ENCODE measurements around the gene PAPPA2.

PAPPA2 gene

DNA sequence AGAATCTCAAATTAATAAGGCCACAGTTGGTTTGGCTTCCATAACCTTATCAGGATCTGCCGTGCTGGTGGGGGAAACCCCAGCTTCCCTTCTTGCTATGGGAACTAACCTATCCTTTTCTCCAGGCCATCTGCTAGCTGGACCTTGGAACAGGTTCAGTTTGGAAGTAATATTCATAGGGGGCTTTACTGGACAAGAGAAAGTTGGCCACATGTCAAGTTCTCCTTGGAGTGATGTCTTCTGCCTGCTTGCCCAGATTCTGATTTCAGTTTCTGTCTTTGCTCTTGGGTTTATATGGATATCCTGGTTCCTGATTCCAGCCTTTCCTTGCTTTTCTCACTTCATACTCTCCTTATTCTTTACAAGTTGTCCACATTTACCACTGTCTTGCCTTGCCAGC, 421.9 kb downstream of the PAPPA2 start:
- H3K4me3 ChIP-seq (ENCODE audit: low read depth, low read length): no peak overlapping the region
- in situ Hi-C loops (cut with HindIII; ENCODE audit: low sequenced_read_pairs): no loop called here
- no peak for DNase-seq (ENCODE audit: low read depth)
- TF ChIP-seq, protein P1, sequence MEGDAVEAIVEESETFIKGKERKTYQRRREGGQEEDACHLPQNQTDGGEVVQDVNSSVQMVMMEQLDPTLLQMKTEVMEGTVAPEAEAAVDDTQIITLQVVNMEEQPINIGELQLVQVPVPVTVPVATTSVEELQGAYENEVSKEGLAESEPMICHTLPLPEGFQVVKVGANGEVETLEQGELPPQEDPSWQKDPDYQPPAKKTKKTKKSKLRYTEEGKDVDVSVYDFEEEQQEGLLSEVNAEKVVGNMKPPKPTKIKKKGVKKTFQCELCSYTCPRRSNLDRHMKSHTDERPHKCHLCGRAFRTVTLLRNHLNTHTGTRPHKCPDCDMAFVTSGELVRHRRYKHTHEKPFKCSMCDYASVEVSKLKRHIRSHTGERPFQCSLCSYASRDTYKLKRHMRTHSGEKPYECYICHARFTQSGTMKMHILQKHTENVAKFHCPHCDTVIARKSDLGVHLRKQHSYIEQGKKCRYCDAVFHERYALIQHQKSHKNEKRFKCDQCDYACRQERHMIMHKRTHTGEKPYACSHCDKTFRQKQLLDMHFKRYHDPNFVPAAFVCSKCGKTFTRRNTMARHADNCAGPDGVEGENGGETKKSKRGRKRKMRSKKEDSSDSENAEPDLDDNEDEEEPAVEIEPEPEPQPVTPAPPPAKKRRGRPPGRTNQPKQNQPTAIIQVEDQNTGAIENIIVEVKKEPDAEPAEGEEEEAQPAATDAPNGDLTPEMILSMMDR (IDR thresholded peaks at IDR 0.05; ENCODE audit: low read depth, low read length, missing control alignments): no peak

DNA sequence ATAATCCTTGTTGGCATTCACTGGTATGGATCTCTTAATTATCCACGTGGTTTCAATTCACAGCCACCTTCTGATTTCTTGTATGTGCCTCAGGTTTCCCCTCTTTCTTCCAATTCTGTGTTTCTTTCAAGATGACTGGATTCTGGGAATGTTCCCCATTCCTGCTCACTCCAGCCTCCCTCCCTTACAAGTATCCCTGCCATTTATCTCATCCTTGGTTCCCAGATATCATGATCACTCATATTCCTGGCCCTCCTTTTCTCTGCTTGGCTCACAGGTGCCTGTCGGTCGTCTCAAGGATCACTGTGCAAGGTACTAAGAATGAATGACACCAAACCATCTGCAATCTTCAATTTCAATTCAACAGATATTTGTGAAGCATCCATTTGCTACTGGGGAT, 422.4 kb downstream of the PAPPA2 start:
- in situ Hi-C loops (cut with HindIII; ENCODE audit: low sequenced_read_pairs): no loop called here
- no peak for DNase-seq (ENCODE audit: low read depth)
- TF ChIP-seq, protein P1 (IDR thresholded peaks at IDR 0.05; ENCODE audit: low read depth, low read length, missing control alignments): no peak

DNA sequence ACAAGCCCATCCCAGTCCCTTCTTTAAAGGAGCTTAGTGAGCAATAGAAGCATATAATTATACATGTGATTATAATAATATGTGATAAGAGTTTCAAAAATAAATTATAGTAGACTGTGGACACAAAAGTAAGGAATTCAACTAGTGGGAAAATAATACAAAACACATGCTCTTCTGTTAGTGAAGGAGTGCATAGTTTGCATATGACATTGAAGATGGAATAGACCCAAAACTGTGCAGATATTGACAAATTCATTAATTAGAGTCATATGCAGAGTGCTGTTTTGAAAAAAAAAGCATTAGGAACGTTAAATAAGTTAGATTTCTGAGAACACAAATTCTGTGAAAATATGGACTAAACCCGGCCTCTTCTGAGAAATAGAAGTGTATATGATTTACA, 422.8 kb downstream of the PAPPA2 start:
- in situ Hi-C loops (cut with HindIII; ENCODE audit: low sequenced_read_pairs): no loop called here
- TF ChIP-seq, protein P1 (IDR thresholded peaks at IDR 0.05; ENCODE audit: low read depth, low read length, missing control alignments): no peak
- H3K4me3 ChIP-seq (ENCODE audit: low read depth, low read length): no peak overlapping the region

More for the DNA sequence above, 422.4 kb downstream of the PAPPA2 start:
- no peak overlapping the region for H3K4me3 ChIP-seq (ENCODE audit: low read depth, low read length)

DNA sequence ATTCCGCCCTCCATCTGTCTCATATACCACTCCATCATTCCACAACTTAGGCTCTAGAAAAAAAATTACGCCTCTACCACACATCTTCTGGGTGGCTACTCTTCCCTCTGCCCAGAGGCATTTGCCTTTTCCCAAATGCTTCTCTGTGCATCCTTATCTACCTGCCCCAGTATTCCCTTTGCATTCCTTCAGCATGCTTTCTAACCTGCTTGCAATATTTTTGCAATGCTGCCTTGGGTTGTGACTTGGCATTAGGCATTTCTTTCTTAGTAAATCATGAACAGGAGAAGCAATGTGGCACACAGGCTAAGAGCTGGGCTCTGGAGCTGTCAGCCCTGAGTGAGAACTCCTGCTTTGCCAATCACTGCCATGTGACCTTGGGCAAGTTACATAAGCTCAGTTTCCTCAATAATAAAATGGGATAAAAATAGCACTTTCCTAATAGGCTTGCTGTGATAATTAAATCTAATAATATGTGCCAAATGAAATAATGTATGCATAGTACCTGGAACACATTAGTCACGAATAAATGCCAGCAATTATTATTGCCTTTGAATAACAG, 425.6 kb downstream of the PAPPA2 start:
- DNase-seq (ENCODE audit: low read depth): no peak
- in situ Hi-C loops (cut with HindIII; ENCODE audit: low sequenced_read_pairs): no loop called here
- TF ChIP-seq, protein P1 (IDR thresholded peaks at IDR 0.05; ENCODE audit: low read depth, low read length, missing control alignments): no peak
- H3K4me3 ChIP-seq (ENCODE audit: low read depth, low read length): no peak overlapping the region

More for the DNA sequence above, 422.8 kb downstream of the PAPPA2 start:
- DNase-seq (ENCODE audit: low read depth): no peak

DNA sequence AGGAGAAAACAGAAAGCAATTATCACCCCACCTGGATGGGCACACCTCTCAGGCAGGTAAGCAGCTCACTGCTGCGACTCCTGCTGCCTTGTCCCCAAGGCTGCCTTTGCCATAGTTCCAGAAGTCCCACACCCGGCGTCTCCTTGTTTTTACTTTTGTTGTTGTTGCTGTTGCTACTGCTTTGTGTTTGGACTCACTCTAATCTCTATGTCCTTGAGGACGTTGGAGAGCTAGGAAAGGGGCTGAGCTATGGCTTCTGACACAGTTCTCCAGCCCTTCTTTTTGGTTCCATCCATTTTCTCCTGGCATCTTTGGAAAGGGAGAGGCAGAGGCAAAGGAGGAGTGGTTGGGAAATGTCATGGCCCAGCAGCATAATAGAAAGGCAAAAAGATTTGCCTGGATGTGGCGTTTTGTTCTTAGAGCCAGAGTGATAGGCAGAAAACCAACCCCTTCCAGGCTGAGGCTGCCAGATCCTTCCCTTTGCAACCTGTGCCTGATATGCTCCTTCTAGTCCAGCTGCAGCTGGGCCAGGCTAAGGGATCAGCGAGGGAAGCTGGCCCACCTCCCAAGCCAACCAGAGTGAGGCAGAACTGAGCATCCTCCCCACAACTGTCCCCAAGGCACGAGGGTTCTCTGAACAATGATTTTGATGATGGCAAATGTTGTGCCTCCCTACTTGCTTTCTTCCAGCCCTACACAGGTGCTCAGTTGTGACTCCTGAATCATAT, 430.8 kb downstream of the PAPPA2 start:
- no peak for DNase-seq (ENCODE audit: low read depth)
- in situ Hi-C loops (cut with HindIII; ENCODE audit: low sequenced_read_pairs): no loop called here
- H3K4me3 ChIP-seq (ENCODE audit: low read depth, low read length): no peak overlapping the region
- TF ChIP-seq, protein P1 (IDR thresholded peaks at IDR 0.05; ENCODE audit: low read depth, low read length, missing control alignments): no peak

DNA sequence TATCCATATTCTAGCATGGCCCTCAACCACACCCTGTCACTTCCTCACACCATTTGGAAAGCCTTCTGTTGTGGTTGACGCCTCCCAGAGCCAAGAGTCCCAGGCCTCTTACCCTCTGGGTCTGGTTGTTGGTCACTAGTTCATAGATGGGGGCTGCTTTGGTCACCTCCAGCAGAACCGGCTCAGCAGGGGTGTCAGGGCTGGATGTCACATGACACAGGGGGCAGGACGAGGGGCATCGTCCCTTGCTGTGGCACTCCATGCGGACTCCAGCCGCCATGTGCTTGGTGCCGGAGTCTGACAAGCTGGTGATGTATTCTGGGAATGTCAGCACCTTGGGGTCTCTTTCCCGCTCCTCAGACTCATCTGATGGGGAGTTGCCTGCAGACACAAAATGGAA, 431.5 kb downstream of the PAPPA2 start:
- in situ Hi-C loops (cut with HindIII; ENCODE audit: low sequenced_read_pairs): no loop called here
- no peak for DNase-seq (ENCODE audit: low read depth)
- H3K4me3 ChIP-seq (ENCODE audit: low read depth, low read length): no peak overlapping the region
- TF ChIP-seq, protein P1 (IDR thresholded peaks at IDR 0.05; ENCODE audit: low read depth, low read length, missing control alignments): no peak
